ENCODE measurements around the gene SLC25A26. TPM values are rescaled to one million over a fixed set of nuclear protein-coding genes. Genes with fewer than 3 reads are reported as not detected.

Gene SLC25A26
- total and polyA plus RNA-seq, 8 donors: 5.1 to 13.6 (median 9.9) TPM

Other genes with a start within 250 kb of the SLC25A26 start
- 10 to 100 TPM; 22.1 to 45.1 (median 28.1) TPM for gene MAGI1, start 182.1 kb upstream of the SLC25A26 start, total RNA-seq
- 10 to 100 TPM; 19.7 to 27.9 TPM for gene MAGI1, start 182.1 kb upstream of the SLC25A26 start, polyA plus RNA-seq

All from pancreas (tissue), 8 donors.